IPS-20b (cell line): ENCODE measurements around the gene NFAT5.
"Not testable (repeated sequence)": the region's sequence is repeated elsewhere in the genome, so short reads cannot be mapped to it uniquely, and the experiment has no call there.

Source experiments
- H3K27ac ChIP-seq: one replicate; pipeline ENCODE4 v1.5.1; 2013; ENCODE audit warnings: low read length
- H3K27me3 ChIP-seq: 2 replicates; pipeline ENCODE4 v1.6.1; 2013; ENCODE audit warnings: mild to moderate bottlenecking, low read length, inconsistent platforms; ENCODE audit not compliant: insufficient read depth
- H3K36me3 ChIP-seq: 2 replicates; pipeline ENCODE4 v1.6.1; 2013; ENCODE audit warnings: low read depth, mild to moderate bottlenecking, inconsistent platforms, low read length, moderate library complexity; ENCODE audit not compliant: insufficient read depth
- H3K4me1 ChIP-seq: 2 replicates; pipeline ENCODE4 v1.6.1; 2013; ENCODE audit warnings: mild to moderate bottlenecking, control low read depth, inconsistent platforms, low read length, moderate library complexity; ENCODE audit not compliant: insufficient read depth
- H3K4me3 ChIP-seq: 2 replicates; pipeline ENCODE4 v1.5.1; 2013; ENCODE audit warnings: mild to moderate bottlenecking, low read length, inconsistent platforms
- H3K9ac ChIP-seq: 2 replicates; pipeline ENCODE4 v1.6.1; 2013; ENCODE audit warnings: low read depth, mild to moderate bottlenecking, inconsistent platforms, low read length, moderate library complexity
- H3K9me3 ChIP-seq: 2 replicates; pipeline ENCODE4 v1.6.1; 2013; ENCODE audit warnings: mild to moderate bottlenecking, low read depth, low read length, inconsistent platforms; ENCODE audit not compliant: insufficient read depth

NFAT5 gene

DNA sequence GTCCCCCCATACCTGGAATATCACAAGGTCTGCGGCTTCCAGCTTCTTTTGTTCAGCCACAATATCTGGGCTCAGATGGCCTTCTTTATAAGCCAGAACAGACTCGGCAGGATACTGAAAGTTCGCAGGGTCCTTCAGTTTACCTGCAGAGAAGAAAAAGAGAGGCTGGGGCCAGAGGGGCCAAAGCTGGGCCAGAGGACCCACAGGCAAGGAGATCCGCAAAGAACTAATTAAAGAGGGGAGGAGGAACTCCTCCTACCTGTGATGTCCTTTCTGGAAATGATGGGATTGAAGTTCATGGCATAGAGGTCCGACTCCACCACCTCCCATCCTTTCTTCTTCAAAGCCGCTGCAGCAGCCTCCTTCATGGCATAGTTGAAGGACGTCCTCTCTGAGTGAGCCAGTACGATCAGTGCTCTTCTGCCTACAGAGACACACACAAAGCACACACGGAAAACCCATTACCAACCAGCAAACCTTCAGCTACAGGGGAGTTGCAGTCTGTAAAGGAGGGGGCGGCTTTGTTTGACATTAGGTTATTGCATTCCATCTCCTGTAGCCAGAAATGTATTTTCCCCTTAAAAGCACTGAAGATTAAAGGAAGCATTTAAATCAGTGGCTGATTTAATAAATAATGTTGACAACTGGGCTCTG, 152.5 kb downstream of the NFAT5 start:
- H3K27me3 ChIP-seq: no peaks in the 10 kb centered on the region
- no peak overlapping the region for H3K9ac ChIP-seq
- H3K4me1 ChIP-seq: no peaks in the 10 kb centered on the region
- H3K4me3 ChIP-seq: no peak overlapping the region
- no peaks in the 10 kb centered on the region for H3K9me3 ChIP-seq
- H3K36me3 ChIP-seq: peaks cover 18% of the 10 kb centered on the region; the same call in 1 of the 2 replicates
- no peak overlapping the region for H3K27ac ChIP-seq

DNA sequence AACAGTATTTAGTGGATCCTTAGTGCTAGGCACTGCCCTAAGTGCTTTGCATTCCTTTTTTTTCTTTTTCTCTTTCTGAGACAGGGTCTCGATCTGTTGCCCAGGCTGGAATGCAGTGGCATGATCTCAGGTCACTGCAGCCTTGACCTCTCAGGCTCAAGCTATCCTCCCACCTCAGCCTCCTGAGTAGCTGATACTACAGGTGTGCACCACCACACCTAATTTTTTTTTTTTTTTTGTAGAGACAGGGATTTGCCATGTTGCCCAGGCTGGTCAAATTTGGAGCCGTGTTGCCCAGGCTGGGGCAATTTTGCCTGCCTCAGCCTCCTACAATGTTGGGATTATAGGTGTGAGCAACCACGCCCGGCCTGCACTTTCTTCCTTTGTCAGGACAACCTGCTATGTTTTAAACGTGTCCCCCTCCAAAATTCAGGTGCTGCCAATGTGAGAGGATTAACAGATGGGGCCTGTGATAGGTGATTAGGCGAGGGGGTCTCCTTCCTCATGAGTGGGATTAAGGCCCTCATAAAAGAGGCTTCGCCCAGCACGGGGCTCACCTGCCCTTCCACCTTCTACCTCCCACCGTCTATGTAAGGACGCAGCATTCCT, 155.2 kb downstream of the NFAT5 start:
- Histone ChIP-seq H3K4me1 (peaks cover 6% of the 10 kb centered on the region; the same call in 1 of the 2 replicates), H3K36me3 (peaks cover 8% of the 10 kb centered on the region; the same call in 1 of the 2 replicates), H3K27ac (no peak overlapping the region), H3K9ac (no peak overlapping the region), H3K4me3 (no peak overlapping the region), H3K27me3 (no peaks in the 10 kb centered on the region), H3K9me3 (no peaks in the 10 kb centered on the region)

GRCh38 chr16:69721441-69721957, 155.7 kb downstream of the NFAT5 start:
- no peaks in the 10 kb centered on the region for H3K9me3 ChIP-seq
- H3K27ac ChIP-seq: no peak overlapping the region
- no peak overlapping the region for H3K4me3 ChIP-seq
- H3K27me3 ChIP-seq: no peaks in the 10 kb centered on the region
- H3K9ac ChIP-seq: no peak overlapping the region
- peaks cover 8% of the 10 kb centered on the region; the same call in 1 of the 2 replicates for H3K36me3 ChIP-seq
- peaks cover 6% of the 10 kb centered on the region; the same call in 1 of the 2 replicates for H3K4me1 ChIP-seq

DNA sequence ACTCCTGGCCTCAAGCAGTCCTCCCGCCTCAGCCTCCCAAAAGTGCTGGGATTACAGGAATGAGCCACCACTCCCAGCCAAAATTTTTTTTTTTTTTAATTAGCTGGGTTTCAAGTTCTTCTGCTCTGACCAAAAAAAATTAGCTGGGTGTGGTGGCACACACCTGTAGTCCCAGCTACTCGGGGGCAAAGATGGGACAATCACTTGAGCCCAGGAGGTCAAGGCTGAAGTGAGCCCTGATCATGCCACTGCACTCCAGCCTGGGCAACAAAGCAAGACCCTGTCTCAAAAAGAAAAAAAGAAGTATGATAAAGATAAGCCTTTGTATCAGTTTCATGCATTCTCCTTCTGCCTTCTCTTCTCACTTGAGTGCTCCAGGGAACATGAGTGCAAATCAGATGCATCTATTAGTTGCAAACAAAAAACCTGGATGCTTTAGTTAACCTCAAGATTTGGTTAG, 158.7 kb downstream of the NFAT5 start:
- H3K27ac ChIP-seq: no peak overlapping the region
- peaks cover 14% of the 10 kb centered on the region; the same call in 1 of the 2 replicates for H3K4me1 ChIP-seq
- no peaks in the 10 kb centered on the region for H3K27me3 ChIP-seq
- H3K9ac ChIP-seq: no peak overlapping the region
- no peak overlapping the region for H3K4me3 ChIP-seq
- H3K9me3 ChIP-seq: no peaks in the 10 kb centered on the region
- no peaks in the 10 kb centered on the region for H3K36me3 ChIP-seq

GRCh38 chr16:69724981-69725479, 159.3 kb downstream of the NFAT5 start:
- Histone ChIP-seq H3K36me3 (no peaks in the 10 kb centered on the region), H3K9ac (0 out of 2 replicates have a peak overlapping the region, but pooled peaks have one; percentile 25), H3K27me3 (no peaks in the 10 kb centered on the region), H3K9me3 (no peaks in the 10 kb centered on the region), H3K4me1 (peaks cover 14% of the 10 kb centered on the region; the same call in 1 of the 2 replicates), H3K27ac (no peak overlapping the region), H3K4me3 (peak overlapping the region; percentile 4; the same call in 1 of the 2 replicates)

DNA sequence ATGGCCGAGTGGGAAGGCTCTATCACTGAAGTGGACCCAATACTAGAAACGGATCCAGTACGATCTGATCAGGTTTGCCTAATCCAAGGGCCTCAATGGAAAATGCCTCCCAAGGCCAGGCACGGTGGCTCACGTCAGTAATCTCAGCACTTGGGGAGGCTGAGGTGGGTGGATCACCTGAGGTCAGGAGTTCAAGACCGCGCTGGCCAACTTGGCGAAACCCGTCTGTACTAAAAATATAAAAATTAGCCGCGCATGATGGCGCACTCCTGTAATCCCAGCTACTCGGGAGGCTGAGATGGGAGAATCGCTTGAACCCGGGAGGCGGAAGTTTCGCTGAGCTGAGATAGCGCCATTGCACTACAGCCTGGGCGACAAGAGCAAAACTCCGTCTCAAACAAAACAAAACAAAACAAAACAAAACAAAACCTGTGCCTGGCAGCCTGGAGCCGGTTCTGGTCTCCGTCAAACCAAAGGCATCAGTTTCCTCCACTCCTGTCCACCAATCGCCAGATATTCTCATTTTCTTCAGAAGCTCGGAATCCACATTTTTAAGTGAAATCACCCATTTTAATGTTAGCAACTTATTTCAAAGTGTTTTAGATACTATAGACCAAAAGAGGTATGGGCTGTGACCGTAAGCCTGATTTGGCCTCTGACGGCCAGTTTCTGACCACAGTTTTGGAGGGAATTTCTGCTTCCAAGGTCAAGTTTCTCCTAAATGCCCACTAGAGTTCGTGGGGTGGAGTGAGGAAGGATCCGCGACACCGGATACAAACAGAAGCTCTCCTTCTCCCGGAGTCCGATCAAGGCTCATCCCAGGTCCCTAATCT, 159.9 kb downstream of the NFAT5 start:
- peak overlapping the region; percentile 85; the same call in 1 of the 2 replicates for H3K9ac ChIP-seq
- H3K36me3 ChIP-seq: no peaks in the 10 kb centered on the region
- peaks cover 14% of the 10 kb centered on the region; the same call in 1 of the 2 replicates for H3K4me1 ChIP-seq

GRCh38 chr16:69726313-69727060, 160.7 kb downstream of the NFAT5 start, which contains the start of gene NQO1:
Gene NQO1, minus strand, starts transcription at chr16:69726560. Its CDS starts 121 bp downstream, at chr16:69726439.
- Histone ChIP-seq H3K27me3 (no peaks in the 10 kb centered on the region), H3K9ac (peak within 1 kb of the TSS; percentile 96), H3K36me3 (no peaks in the 10 kb centered on the region), H3K27ac (peak within 1 kb of the TSS; percentile 99), H3K4me3 (peak within 1 kb of the TSS; percentile 79), H3K9me3 (no peaks in the 10 kb centered on the region), H3K4me1 (peaks cover 14% of the 10 kb centered on the region; the same call in 1 of the 2 replicates)

More for the DNA sequence above, 159.9 kb downstream of the NFAT5 start:
- no peak overlapping the region for H3K27ac ChIP-seq
- no peaks in the 10 kb centered on the region for H3K27me3 ChIP-seq
- no peaks in the 10 kb centered on the region for H3K9me3 ChIP-seq
- H3K4me3 ChIP-seq: peak overlapping the region; percentile 79

DNA sequence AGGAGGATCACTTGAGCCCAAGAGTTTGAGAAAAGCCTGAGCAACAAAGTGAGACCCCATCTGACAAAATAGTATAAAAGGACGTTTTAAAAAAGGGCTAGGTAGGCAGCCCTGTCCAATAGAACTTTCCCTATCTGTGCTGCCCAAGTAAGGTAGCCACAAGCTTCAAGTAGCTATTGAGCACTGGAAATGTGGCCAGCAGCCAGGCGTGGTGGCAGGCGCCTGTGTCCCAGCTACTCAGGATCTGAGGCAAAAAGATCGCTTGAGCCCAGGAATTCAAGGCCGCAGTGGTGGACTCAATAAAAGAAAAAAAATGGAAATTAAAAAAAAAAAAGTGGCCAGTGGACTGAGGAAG, 162.1 kb downstream of the NFAT5 start:
- H3K9ac ChIP-seq: peak overlapping the region; percentile 96
- no peaks in the 10 kb centered on the region for H3K27me3 ChIP-seq
- peak overlapping the region; percentile 99 for H3K27ac ChIP-seq
- H3K4me3 ChIP-seq: peak overlapping the region; percentile 79; the same call in 1 of the 2 replicates
- no peaks in the 10 kb centered on the region for H3K9me3 ChIP-seq
- H3K4me1 ChIP-seq: peaks cover 14% of the 10 kb centered on the region; the same call in 1 of the 2 replicates
- H3K36me3 ChIP-seq: no peaks in the 10 kb centered on the region

DNA sequence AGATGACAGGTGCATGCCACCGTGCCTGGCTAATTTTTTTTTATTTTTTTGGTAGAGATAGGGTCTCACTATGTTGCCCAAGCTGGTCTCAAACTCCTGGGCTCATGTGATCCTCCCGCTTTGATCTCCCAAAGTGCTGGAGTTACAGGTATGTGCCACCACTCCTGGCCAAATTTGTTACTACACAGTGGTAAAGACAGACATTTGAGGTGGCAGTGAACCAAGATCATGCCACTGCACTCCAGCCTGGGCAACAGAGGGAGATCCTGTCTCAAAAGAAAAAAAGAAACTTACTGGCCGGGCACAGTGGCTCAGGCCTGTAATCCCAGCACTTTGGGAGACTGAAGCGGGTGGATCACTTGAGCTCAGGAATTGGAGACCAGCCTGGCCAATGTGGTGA, 163.3 kb downstream of the NFAT5 start:
- H3K4me1 ChIP-seq: peaks cover 14% of the 10 kb centered on the region; the same call in 1 of the 2 replicates
- H3K9ac ChIP-seq, H3K27ac ChIP-seq, H3K27me3 ChIP-seq, H3K9me3 ChIP-seq, H3K36me3 ChIP-seq, H3K4me3 ChIP-seq: not testable (repeated sequence)

DNA sequence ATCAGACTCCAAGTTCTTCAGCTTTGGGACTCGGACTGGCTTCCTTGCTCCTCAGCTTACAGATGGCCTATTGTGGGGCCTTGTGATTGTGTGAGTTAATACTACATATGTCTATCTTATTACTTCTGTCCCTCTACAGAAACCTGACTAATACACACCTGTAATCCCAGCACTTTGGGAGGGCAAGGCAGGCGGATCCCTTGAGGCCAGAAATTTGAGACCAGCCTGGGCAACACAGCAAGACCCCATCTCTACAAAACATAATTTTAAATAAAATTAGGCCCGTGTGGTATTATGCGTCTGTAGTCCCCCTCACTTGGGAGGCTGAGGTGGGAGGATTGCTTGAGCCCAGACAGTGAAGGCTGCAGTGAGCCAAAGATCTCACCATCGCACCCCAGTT, 165.5 kb downstream of the NFAT5 start:
- H3K9me3 ChIP-seq, H3K27ac ChIP-seq, H3K4me1 ChIP-seq, H3K9ac ChIP-seq, H3K36me3 ChIP-seq, H3K27me3 ChIP-seq, H3K4me3 ChIP-seq: not testable (repeated sequence)
